ENCODE results near the gene NOS1. TPM values are rescaled to one million over a fixed set of nuclear protein-coding genes. Genes with fewer than 3 reads are reported as not detected.
"Not testable (repeated sequence)": the region's sequence is repeated elsewhere in the genome, so short reads cannot be mapped to it uniquely, and the experiment has no call there.

NOS1 gene
- total RNA-seq, 2 donors from 2014 or later: 2.6 to 8.3 TPM

- DNase-seq (ENCODE audit: low spot score): no peak
- Histone ChIP-seq H3K9me3 (no peaks in the 10 kb centered on the region), H3K4me3 (no peak overlapping the region), H3K27me3 (replicated peaks; ENCODE audit: insufficient read depth) (no peaks in the 10 kb centered on the region), H3K4me1 (replicated peaks) (no peaks in the 10 kb centered on the region), H3K27ac (no peak overlapping the region), H3K36me3 (no peaks in the 10 kb centered on the region)
- intact Hi-C loops (cut with DNase I): no loop called here
- TF ChIP-seq CTCF (IDR thresholded peaks at IDR 0.05): no peak
- no peak for TF ChIP-seq POLR2A (IDR thresholded peaks at IDR 0.05)
- TF ChIP-seq POLR2AphosphoS5 (IDR thresholded peaks at IDR 0.05): no peak
- WGBS: 87% methylated on average over 3 of the region's 3 CpGs
Observed at GRCh38 chr12:117403586-117404139, 42.2 kb upstream of the NOS1 start.

- DNase-seq (ENCODE audit: low spot score): no peak
- intact Hi-C loops (cut with DNase I): no loop called here
- no peaks in the 10 kb centered on the region for H3K36me3 ChIP-seq
- no peaks in the 10 kb centered on the region for H3K27me3 ChIP-seq (replicated peaks; ENCODE audit: insufficient read depth)
- H3K4me3 ChIP-seq: no peak overlapping the region
- no peak for TF ChIP-seq POLR2AphosphoS5 (IDR thresholded peaks at IDR 0.05)
- no peak for TF ChIP-seq POLR2A (IDR thresholded peaks at IDR 0.05)
- TF ChIP-seq CTCF (IDR thresholded peaks at IDR 0.05): no peak
- no peak overlapping the region for H3K27ac ChIP-seq
- no peaks in the 10 kb centered on the region for H3K9me3 ChIP-seq
- WGBS: 64% methylated on average over 4 of the region's 4 CpGs
- no peaks in the 10 kb centered on the region for H3K4me1 ChIP-seq (replicated peaks)
Observed at GRCh38 chr12:117402363-117402762, 40.9 kb upstream of the NOS1 start.

GRCh38 chr12:117400912-117401311 lies 39.5 kb upstream of the NOS1 start:
- H3K27me3 ChIP-seq (replicated peaks; ENCODE audit: insufficient read depth): no peaks in the 10 kb centered on the region
- H3K4me1 ChIP-seq (replicated peaks): no peaks in the 10 kb centered on the region
- intact Hi-C loops (cut with DNase I): no loop called here
- no peak for DNase-seq (ENCODE audit: low spot score)
- H3K36me3 ChIP-seq: no peaks in the 10 kb centered on the region
- H3K27ac ChIP-seq: no peak overlapping the region
- no peak for TF ChIP-seq CTCF (IDR thresholded peaks at IDR 0.05)
- TF ChIP-seq POLR2AphosphoS5 (IDR thresholded peaks at IDR 0.05): no peak
- TF ChIP-seq POLR2A (IDR thresholded peaks at IDR 0.05): no peak
- H3K4me3 ChIP-seq: no peak overlapping the region
- 70% methylated on average over 2 of the region's 2 CpGs for WGBS
- H3K9me3 ChIP-seq: no peaks in the 10 kb centered on the region

GRCh38 chr12:117398482-117398881 lies 37.1 kb upstream of the NOS1 start:
- DNase-seq (ENCODE audit: low spot score); H3K27ac ChIP-seq; H3K27me3 ChIP-seq (replicated peaks; ENCODE audit: insufficient read depth); H3K4me3 ChIP-seq; H3K9me3 ChIP-seq; H3K36me3 ChIP-seq; intact Hi-C loops (cut with DNase I); H3K4me1 ChIP-seq (replicated peaks): not testable (repeated sequence)

- no peaks in the 10 kb centered on the region for H3K4me1 ChIP-seq (replicated peaks)
- no peaks in the 10 kb centered on the region for H3K36me3 ChIP-seq
- H3K4me3 ChIP-seq: no peak overlapping the region
- no peak for DNase-seq (ENCODE audit: low spot score)
- TF ChIP-seq POLR2AphosphoS5 (IDR thresholded peaks at IDR 0.05): no peak
- no peak for TF ChIP-seq POLR2A (IDR thresholded peaks at IDR 0.05)
- no peak for TF ChIP-seq CTCF (IDR thresholded peaks at IDR 0.05)
- H3K27ac ChIP-seq: no peak overlapping the region
- no peaks in the 10 kb centered on the region for H3K27me3 ChIP-seq (replicated peaks; ENCODE audit: insufficient read depth)
- intact Hi-C loops (cut with DNase I): no loop called here
- H3K9me3 ChIP-seq: no peaks in the 10 kb centered on the region
Observed at GRCh38 chr12:117395766-117396165, 34.3 kb upstream of the NOS1 start.
